Occipital lobe (tissue), 2 donors: ENCODE results near the gene TBC1D8. TPM values are rescaled to one million over a fixed set of nuclear protein-coding genes. Genes with fewer than 3 reads are reported as not detected.
"Not testable (repeated sequence)": the region's sequence is repeated elsewhere in the genome, so short reads cannot be mapped to it uniquely, and the experiment has no call there.

Experiments
- DNase-seq: peaks from one replicate; lab custom pipeline; 2025; lab: John Stamatoyannopoulos, UW
- total RNA-seq: library from RNA; depleted of rRNA; stranded (reverse); fragments of >200 nt; gene quantifications from one replicate; pipeline ENCODE4 v1.2.3, GENCODE V29; 2014

TBC1D8 gene
- 11.7 TPM for total RNA-seq

DNA sequence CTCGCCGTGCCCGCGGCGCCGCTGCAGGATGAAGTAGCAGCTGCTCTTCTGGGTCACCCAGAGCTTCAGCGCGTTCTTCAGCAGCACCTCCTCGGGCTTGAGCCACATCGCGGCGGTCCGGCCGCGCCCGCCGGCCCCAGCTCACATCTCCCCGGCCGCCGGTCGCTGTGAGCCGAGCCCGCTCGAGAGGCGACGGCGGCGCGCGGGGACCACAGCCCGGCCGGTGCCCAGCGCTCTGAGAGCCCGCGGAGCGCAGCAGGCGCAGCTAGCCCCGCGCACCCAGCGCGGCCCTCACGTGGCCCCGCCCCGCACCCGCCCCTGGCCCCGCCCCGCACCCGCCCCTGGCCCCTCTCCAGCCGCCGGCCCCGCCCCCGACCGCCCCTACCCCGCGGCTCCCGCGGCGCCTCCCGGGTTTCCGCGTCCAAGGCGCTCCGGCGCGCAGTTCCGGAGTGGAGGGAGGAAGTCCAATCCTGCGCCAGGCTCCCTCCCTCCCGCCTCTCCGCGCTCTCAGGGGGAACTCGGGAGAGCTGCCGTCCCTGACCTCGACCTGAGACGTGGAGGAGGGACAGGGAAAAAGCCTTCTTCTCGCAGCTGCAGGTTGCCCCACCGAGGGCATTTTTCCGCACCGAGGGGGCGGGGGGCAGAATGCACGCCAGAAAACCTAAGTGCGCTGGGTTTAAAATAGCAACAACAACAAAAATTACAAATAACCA is at the start of gene TBC1D8:
Gene TBC1D8 (minus strand): TSS at position 237 of the 713 bp plus-strand sequence. CDS start 129 bp downstream, at position 108.
- peak; percentile 83 for DNase-seq

DNA sequence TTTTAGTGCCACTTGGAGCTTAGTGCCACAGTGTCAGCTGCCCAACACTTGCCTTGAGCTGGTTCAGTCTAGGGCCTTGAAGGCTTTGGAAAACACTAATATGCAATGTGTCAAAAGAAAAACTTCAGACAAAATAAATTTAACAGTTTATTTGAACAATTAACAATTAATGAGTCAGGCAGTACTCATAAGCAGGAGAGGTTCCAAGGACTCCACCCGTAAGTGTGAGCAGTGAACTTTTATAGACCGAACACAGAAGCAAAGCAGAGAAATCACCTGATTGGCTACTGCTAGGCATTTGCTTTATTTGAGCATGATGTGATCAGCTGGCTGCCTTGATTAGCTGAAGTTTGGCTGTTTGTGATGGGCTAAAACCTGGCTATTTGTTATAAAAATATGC is 49.5 kb upstream of the TBC1D8 start:
- DNase-seq, result no peak

DNA sequence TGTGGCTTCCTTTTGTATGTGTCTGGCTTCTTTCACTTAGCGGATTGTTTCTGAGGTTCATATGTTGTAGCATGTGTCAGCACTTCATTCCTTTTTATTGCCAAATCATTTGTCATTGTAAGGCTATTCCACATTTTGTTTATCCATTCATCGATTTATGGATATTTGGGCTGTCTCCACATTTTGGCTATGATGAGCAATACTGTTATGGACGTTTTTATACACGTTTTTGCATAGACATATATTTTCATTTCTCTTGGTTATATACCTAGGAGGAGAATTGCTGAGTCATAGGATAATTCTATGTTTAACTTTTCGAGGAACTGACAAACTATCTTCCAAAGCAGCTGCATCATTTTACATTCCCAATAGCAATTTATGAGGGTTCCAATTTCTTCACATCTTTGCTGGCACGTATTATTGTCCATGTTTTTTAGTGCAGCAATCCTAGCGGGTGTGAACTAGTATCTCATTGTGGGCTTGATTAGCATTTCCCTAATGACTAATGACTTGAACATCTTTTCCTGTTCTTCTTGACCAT is 48.1 kb upstream of the TBC1D8 start:
- no peak for DNase-seq

DNA sequence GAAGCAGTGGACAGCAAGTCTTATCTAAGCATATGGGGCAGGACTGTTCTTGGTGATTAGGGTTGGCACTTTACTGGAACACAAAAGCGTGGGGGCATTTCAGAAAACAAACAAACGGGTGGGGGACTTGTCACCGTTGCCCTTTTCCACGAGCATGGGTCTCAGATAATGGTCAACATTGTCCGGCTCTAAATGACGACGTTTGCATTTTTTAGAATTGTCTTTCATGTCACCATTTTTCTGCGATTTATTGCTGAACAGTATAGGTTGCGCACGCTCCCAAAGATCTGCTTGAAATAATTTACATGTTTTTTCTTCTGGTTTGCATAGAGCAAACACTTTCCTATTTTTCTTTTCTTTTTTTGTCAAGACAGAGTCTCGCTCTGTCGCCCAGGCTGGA is 46.6 kb upstream of the TBC1D8 start:
- DNase-seq, result no peak

DNA sequence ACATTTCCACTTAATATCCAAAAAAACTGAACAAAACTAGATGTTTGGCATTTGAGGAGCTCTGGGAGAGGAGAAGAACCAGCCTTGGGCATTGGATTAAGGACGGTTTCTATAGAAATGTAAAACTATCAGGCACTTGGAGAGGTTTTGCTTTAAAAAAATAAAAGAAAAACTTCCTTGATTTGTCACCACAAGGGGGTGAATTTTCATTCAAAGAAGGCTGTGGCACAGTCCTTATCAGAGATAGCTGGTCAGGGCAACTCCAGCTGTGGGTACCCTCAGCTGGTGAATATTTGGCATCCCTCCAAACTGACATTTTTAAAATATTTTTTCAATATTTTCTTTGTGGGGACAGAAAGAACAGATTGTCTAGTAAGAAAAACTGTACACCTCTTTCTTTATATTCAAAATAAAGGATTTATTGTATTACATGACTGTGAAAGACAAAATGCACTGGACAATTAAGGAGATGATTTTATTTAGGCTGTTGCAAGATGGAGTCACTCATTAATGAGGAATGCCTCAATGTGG is 46.1 kb upstream of the TBC1D8 start:
- DNase-seq, result no peak

DNA sequence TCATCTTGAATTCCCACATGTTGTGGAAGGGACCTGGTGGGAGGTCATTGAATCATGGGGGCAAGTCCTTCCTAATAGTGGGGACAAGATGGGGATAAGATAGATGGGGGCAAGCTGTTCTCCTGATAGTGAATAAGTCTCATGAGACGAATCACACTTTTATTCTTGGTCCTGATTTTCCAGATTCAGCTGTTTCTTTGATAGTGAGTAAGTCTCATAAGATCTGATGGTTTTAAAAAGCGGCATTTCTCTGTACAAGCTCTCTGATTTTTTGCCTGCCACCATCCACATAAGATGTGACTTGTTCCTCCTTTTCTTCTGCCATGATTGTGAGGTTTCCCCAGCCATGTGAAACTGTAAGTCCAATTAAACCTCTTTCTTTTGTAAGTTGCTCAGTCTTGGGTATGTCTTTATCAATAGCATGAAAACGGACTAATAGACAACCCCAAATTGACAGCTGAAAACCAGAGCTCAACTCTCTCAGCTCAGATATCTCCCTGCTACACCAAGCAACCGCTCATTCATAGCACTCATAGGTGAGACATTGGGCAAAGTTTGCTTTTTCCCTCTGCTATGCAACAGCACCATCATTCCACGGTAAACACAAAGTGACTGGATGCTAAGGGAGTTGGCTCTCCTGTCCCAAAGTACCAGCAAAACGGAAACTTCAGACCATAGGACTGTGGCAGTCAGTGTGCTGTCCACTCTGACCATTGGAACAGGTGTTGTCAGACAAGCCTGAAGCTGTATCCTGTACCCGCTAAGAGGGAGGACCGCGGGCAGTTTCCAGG is 44.9 kb upstream of the TBC1D8 start:
- no peak for DNase-seq

DNA sequence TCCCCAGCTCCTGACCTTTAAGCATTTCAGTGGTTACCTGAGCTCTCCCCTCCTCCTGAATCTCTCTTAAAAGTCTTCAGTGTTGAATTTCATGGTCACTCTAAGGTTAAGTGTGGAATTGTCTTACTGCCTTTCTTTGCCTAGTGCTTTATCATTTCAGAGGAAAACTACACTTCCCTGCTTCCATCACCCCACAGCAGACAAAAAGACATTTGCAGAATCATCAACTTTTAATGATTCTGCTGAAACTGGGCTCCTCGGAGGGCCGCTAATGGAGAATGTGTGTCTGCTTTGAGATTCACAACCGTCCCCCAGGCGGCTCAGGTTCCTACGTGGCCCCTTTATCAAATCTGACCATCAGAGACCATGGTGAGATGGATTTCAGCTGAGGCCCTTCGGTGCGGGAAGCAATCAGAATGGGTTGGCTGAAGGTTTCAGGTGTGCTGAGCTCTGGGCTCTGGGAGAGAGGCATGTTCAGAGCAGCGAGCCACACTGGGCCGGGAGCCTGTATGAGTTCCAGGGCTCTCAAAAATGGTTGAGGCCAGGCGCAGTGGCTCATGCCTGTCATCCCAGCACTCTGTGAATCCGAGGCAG is 41.9 kb upstream of the TBC1D8 start:
- DNase-seq, result no peak

DNA sequence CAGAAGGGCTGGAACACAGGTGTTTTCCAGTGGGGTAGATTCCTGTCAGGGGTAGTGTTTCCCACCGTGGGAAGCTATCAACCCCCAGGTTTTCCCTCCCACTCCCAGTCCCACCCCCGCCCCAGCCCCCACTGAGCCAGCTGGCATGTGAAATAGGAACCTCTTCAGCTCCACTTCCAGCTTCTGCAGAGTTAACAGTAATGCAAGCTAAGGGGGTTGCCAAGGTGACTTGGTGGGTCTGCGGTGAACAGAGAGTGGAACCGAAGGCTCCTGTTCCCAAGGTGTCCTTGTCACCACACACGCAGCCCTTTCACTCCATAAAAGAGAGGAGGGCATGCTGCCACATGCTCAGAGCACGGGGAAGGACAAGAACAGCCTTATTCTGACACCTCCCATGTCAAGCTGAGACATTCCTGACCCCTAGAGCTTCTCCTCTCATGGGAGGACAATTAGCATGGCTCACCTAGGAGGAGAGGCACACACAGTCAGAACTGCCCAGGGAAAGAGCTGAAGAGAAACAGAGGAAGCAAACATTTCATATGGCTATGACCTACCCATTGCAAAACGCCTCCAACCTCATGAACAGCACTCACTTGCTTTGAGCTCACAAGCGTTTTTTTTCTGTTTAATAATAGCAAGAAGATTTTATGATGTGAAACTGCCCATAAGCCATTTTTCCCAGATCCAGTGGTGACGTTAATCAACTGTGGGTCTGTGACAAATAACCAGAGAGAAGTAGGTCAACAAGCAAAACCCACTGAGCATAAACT is 39.8 kb upstream of the TBC1D8 start:
- DNase-seq, result no peak

DNA sequence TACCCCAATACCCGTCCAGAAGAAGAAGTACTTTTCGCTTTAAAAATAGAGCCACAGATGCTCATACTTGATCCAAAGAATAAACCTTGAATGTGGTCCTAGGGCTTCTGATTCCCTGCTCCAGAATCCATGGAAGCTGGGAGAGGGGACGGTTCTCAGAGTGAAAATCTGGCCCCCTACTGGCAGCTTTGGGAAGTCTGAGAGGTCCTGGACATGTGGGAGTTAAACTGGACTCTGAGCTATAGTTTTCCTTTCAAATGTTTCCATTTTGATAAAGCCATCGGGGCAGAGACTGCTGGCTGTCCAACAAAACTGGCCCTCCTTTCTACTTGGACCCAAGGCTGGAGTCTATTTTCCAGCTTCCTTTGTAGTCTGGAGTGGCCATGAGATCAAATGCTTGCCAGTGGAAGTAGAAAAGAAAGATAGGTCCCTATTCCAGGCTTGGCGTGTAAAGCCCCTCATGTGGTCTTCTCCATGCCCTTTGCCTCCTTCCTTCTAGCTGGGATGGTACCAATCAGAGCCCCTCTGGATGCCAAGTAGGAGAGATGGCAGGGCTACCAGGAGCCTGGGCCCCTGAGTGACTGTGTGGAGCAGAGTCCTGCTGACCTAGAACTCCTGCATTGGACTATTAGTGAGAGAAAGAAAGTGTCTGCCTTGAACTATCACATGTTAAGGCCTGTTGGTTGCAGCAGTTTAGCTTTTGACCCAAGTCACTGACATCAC is 37.7 kb upstream of the TBC1D8 start:
- no peak for DNase-seq

DNA sequence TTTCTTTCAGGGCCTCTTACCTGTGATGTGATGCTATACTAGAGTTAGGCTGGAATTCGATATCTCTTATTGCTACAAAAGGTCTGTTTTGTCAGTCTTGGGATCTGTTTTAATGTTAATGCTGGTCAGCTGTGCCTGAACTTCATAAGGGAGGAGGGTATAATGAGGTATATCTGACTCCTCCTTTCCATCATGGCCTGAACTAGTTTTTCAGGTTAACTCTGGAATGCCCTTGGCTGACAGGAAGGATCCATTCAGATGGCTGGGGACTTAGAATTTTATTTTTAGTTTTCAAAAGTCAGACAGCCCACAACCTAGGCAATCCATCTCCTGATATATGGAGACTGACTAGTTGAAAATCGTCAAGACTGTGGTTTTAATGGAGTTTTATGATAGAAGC is 35.9 kb upstream of the TBC1D8 start:
- DNase-seq, result no peak

DNA sequence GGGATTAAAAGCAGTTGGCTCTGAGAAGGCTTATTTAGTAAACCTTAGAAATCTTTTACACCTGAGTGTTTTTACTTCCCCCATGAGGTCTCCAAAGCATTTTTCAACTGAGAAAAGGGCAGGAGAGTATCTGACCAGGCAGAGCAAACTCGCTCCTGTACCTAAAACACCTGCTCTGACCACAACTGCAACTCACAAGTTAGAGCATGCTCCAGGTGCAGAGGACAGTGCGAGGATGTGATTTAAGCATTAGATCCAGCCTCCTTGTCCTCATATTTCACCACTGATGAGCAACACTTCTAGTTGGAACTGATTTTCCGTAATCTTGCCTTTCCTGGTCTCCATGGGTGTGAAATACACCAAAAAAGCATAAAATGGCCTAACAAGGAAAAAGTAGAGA is 34.5 kb upstream of the TBC1D8 start:
- no peak for DNase-seq

DNA sequence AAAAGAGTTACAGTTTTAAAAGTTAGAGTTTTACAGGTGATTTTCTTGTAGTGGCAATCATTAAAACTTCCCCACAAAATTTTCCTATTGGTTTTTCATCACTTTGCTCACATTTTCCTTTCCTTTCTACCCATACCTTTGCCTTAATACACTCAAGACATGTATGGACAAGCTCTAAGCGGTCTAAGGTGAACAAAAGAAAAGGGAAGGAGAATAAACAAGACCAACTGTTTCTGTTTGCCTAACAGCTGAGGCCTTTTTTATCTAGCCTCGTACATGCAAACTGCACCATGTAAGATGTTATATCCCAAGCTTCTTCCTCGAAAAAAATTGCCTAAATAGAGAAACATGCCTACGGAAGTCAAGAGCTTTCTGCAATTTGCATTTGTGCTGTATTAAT is 33.9 kb upstream of the TBC1D8 start:
- no peak for DNase-seq

DNA sequence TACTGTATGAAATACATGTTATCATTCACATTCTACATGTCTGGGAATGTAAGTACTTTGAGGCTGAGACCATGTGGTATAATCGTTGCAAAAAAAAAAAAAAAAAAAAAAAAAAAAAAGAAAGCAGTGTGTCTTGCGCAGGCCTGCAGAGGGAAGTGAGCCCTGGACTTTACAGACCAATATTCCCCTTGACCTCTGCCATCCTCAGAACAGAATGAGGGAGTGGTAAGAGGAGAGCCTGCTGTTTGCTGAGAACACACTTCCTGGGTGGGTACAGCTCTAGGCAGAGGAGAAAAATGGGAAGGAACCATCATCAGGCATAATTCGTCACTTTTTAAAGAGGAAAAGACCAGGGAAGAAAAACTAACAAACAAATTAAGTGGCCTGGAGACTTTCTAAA is 28.8 kb upstream of the TBC1D8 start:
- DNase-seq, result no peak

DNA sequence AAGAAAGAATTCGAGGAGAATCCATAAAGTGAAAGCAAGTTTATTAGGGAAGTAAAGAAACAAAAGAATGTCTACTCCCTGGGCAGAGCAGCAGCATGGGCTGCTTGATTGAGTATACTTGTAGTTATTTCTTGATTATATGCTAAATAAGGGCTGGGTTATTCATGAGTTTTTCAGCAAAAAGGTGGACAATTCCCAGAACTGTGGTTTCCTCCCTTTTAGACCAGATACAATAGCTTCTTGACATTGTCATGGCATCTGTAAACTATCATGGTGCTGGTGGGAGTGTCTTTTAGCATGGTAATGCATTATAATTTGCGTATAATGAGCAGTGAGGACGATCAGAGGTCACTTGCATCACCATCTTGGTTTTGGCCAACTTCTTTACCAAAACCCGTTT is 25.6 kb upstream of the TBC1D8 start:
- no peak for DNase-seq

DNA sequence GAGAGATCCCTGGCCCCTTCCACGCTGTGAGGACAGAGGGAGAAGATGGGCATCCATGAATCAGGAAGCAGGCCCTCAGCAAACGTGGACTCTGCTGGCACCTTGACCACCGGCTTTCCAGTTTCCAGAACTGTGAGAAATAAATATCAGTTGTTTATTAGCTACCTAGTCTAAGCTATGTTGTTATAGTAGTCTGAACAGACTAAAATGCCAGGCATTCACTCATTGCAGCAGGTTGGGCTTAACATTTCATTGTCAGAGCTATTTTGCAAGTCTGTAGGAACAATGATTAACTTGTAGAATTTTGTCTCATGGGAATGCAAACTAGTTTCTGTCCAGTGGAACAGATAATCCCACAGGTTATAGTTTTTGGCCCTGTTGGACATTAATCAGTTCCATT is 24.8 kb upstream of the TBC1D8 start:
- DNase-seq, result no peak

DNA sequence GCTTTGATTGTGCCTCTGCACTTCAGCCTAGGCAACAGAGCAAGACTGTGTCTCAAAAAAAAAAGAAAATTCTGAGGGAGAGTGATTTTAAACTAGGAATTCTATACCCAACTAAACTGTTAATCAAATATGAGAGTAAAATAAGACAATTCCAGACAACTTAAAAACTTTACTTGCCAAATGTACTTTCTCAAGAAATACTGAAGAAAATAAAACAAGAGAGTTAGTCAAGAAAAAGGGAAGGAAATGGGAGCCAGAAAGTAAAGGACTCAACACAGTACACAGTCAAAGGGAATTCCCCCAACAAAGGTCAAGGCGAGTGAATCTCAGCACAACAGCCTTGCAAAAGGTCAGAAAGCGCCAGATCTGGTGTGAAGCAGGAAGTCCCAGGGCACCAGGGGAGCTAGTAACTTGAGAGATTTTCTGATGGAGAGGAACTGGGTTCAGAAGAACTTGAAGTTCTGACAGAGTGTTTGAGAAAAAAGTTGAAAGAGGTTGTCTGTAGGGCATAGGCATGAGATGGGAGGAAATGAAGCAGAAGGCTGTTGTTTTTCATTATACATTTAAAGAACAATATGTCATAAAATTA is 22.6 kb upstream of the TBC1D8 start:
- no peak for DNase-seq

DNA sequence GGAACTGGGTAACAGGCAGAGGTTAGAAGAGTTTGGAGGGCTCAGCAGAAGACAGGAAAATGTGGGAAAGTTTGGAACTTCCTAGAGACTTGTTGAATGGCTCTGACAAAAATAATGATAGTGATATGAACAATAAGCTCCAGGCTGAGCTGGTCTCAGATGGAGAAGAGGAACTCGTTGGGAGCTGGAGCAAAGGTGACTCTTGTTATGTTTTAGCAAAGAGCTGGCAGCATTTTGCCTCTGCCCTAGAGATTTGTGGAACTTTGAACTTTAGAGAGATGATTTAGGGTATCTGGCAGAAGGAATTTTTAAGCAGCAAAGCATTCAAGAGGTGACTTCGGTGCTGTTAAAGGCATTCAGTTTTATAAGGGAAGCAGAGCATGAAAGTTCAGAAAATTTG is 18.6 kb upstream of the TBC1D8 start:
- DNase-seq, result not testable (repeated sequence)

DNA sequence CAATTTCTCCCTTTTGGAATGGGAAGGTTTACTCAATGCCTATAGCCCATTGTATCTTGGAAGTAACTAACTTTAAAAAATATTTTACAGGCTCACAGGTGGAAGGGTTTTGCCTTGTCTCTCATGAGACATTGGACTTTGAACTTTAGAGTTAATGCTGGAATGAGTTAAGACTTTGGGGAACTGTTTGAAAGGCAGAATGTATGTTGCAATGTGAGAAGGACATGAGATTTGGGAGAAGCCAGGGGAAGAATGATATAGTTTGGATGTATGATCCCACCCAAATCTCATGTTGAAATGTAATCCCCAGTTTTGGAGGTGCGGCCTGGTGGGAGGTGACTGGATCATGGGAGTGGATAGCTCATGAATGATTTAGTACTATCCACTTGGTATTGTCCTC is 17.5 kb upstream of the TBC1D8 start:
- no peak for DNase-seq

DNA sequence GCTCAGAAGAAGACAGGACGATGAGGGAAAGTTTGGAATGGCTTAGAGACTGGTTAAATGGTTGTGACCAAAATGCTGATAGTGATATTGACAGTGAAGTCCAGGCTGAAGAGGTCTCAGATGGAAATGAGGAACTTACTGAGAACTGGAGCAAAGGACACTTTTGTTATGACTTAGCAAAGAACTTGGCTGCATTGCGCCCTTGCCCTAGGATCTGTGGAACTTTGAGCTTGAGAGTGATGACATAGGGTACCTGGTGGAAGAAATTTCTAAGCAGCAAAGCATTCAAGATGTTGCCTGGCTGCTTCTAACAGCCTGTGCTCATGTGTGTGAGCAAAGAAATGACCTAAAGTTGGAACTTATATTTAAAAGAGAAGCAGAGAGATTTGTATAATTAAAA is 16.4 kb upstream of the TBC1D8 start:
- DNase-seq, result not testable (repeated sequence)

DNA sequence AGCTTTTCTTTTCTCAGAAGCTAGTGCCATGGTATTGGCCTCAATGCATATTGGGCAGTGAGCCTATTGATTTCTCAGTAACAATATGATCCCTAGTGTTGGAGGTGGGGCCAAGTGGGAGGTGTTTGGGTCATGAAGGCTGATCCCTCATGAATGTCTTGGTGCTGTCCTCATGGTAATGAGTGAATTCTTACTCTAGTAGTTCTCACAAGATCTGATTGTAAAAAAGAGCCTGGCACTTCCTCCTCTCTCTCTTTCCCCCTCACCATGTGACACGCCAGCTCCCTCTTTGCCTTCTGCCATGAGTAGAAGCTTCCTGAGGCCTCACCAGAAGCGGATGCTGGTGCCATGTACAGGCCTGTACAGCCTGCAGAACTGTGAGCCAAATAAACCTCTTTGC is 12.8 kb upstream of the TBC1D8 start:
- DNase-seq, result no peak
